Mesendoderm (in vitro differentiated cells): ENCODE data around the gene THUMPD3.

ENCODE experiments used
- DNase-seq: peaks from one replicate; pipeline ENCODE4 v3.0.0; 2013
- H2AK5ac ChIP-seq: 2 replicates; pipeline ENCODE4 v1.6.1; 2013; ENCODE audit warnings: low read length, inconsistent platforms
- H2BK120ac ChIP-seq: 2 replicates; pipeline ENCODE4 v1.6.1; 2013; ENCODE audit warnings: low read depth, mild to moderate bottlenecking, low read length, moderate library complexity, mixed read lengths
- H2BK15ac ChIP-seq: replicated peaks from 2 replicates; pipeline ENCODE4 v1.6.1; 2013; ENCODE audit warnings: low read depth, mild to moderate bottlenecking, moderate library complexity
- H2BK5ac ChIP-seq: 2 replicates; pipeline ENCODE4 v1.6.1; 2013; ENCODE audit warnings: low read length, inconsistent platforms
- H3K18ac ChIP-seq: 2 replicates; pipeline ENCODE4 v1.6.1; 2013; ENCODE audit warnings: mild to moderate bottlenecking, low read length, mixed read lengths
- H3K23ac ChIP-seq: one replicate; pipeline ENCODE4 v1.6.1; 2013; ENCODE audit warnings: low read length
- H3K27ac ChIP-seq: 2 replicates; pipeline ENCODE4 v1.5.1; 2013; ENCODE audit warnings: low read depth, mild to moderate bottlenecking, inconsistent platforms, low read length, moderate library complexity
- H3K27me3 ChIP-seq: 2 replicates; pipeline ENCODE4 v1.6.1; 2013; ENCODE audit warnings: low read length, control low read depth, mild to moderate bottlenecking, inconsistent platforms; ENCODE audit not compliant: insufficient read depth, poor library complexity
- H3K36me3 ChIP-seq: 2 replicates; pipeline ENCODE4 v1.6.1; 2013; ENCODE audit warnings: low read length, inconsistent platforms; ENCODE audit not compliant: control insufficient read depth, insufficient read depth
- H3K4ac ChIP-seq: one replicate; pipeline ENCODE4 v1.6.1; 2013; ENCODE audit warnings: low read depth, mild to moderate bottlenecking, low read length, moderate library complexity
- H3K4me1 ChIP-seq: 2 replicates; pipeline ENCODE4 v1.6.1; 2013; ENCODE audit warnings: low read depth, low read length, inconsistent platforms; ENCODE audit not compliant: control insufficient read depth
- H3K4me2 ChIP-seq: 2 replicates; pipeline ENCODE4 v1.6.1; 2013; ENCODE audit warnings: low read length
- H3K4me3 ChIP-seq: 2 replicates; pipeline ENCODE4 v1.5.1; 2013; ENCODE audit warnings: mild to moderate bottlenecking, low read length
- H3K56ac ChIP-seq: one replicate; pipeline ENCODE4 v1.6.1; 2013; ENCODE audit warnings: low read length
- H3K79me1 ChIP-seq: 2 replicates; pipeline ENCODE4 v1.6.1; 2013; ENCODE audit warnings: low read length, inconsistent platforms
- H3K79me2 ChIP-seq: 2 replicates; pipeline ENCODE4 v1.6.1; 2013; ENCODE audit warnings: mild to moderate bottlenecking, low read length; ENCODE audit not compliant: control insufficient read depth, insufficient read depth
- H3K9ac ChIP-seq: 2 replicates; pipeline ENCODE4 v1.6.1; 2013; ENCODE audit warnings: low read length, inconsistent platforms
- H4K5ac ChIP-seq: one replicate; pipeline ENCODE4 v1.6.1; 2013; ENCODE audit warnings: low read length
- H4K8ac ChIP-seq: one replicate; pipeline ENCODE4 v1.6.1; 2013; ENCODE audit warnings: low read depth, mild to moderate bottlenecking, control low read depth, low read length, moderate library complexity
- WGBS: extraction: QIAGEN DNeasy Blood & Tissue Kit; methylation state at CpG from one replicate; pipeline ENCODE4 v1.1.7; 2013; ENCODE audit warnings: low lambda C conversion rate, missing lambda C conversion rate; ENCODE audit not compliant: insufficient coverage; ENCODE audit errors: extremely low coverage; 5-methylcytosine and 5-hydroxymethylcytosine counted together

The THUMPD3 gene

GRCh38 chr3:9399746-9400145 is 36.9 kb downstream of the THUMPD3 start:
- no peak overlapping the region for H3K27ac ChIP-seq
- H4K5ac ChIP-seq: no peak overlapping the region
- peak overlapping the region; percentile 6 for H3K4me2 ChIP-seq
- no CpG with 5 or more reads among the region's 3 CpGs for WGBS
- H2BK120ac ChIP-seq: no peak overlapping the region
- H3K56ac ChIP-seq: peak overlapping the region; percentile 69
- no peak overlapping the region for H2BK5ac ChIP-seq
- no peaks in the 10 kb centered on the region for H3K36me3 ChIP-seq
- H3K27me3 ChIP-seq: no peaks in the 10 kb centered on the region
- no peak overlapping the region for H2BK15ac ChIP-seq
- H3K79me1 ChIP-seq: no peaks in the 10 kb centered on the region
- peak overlapping the region; percentile 100 for H3K9ac ChIP-seq
- peak overlapping the region; percentile 1 for H3K4me3 ChIP-seq
- H3K4me1 ChIP-seq: peaks cover 8% of the 10 kb centered on the region
- no peak overlapping the region for H3K4ac ChIP-seq
- H4K8ac ChIP-seq: no peak overlapping the region
- H2AK5ac ChIP-seq: no peak overlapping the region
- peaks cover 72% of the 10 kb centered on the region for H3K79me2 ChIP-seq
- DNase-seq: peak; percentile 98
- H3K23ac ChIP-seq: no peak overlapping the region
- H3K18ac ChIP-seq: no peak overlapping the region

GRCh38 chr3:9400616-9401015 is 37.8 kb downstream of the THUMPD3 start:
- Histone ChIP-seq H3K18ac (no peak overlapping the region), H3K79me1 (no peaks in the 10 kb centered on the region), H2BK5ac (no peak overlapping the region), H2BK120ac (no peak overlapping the region), H2BK15ac (no peak overlapping the region), H3K4me3 (no peak overlapping the region), H3K23ac (no peak overlapping the region), H3K56ac (no peak overlapping the region), H3K9ac (peak overlapping the region; percentile 27), H3K4me2 (peak overlapping the region; percentile 5), H3K4ac (no peak overlapping the region), H3K4me1 (peaks cover 6% of the 10 kb centered on the region), H3K36me3 (no peaks in the 10 kb centered on the region), H4K5ac (no peak overlapping the region), H3K27ac (no peak overlapping the region), H3K79me2 (peaks cover 70% of the 10 kb centered on the region), H2AK5ac (no peak overlapping the region), H4K8ac (no peak overlapping the region), H3K27me3 (no peaks in the 10 kb centered on the region)
- DNase-seq: peak; percentile 59
- no CpG with 5 or more reads among the region's 3 CpGs for WGBS

GRCh38 chr3:9401986-9402385 is 39.1 kb downstream of the THUMPD3 start:
- Histone ChIP-seq H4K8ac (no peak overlapping the region), H3K18ac (no peak overlapping the region), H3K79me1 (no peaks in the 10 kb centered on the region), H3K4me2 (peak overlapping the region; percentile 65), H3K9ac (peak overlapping the region; percentile 66), H2BK15ac (no peak overlapping the region), H2AK5ac (no peak overlapping the region), H3K27me3 (no peaks in the 10 kb centered on the region), H3K79me2 (peaks cover 75% of the 10 kb centered on the region), H3K23ac (no peak overlapping the region), H4K5ac (no peak overlapping the region), H2BK120ac (no peak overlapping the region), H2BK5ac (no peak overlapping the region), H3K4me3 (no peak overlapping the region), H3K36me3 (no peaks in the 10 kb centered on the region), H3K27ac (peak overlapping the region; percentile 75), H3K4ac (no peak overlapping the region), H3K4me1 (peaks cover 6% of the 10 kb centered on the region), H3K56ac (peak overlapping the region; percentile 59)
- no CpG with 5 or more reads among the region's 4 CpGs for WGBS
- DNase-seq: no peak

- Histone ChIP-seq H3K18ac (peak overlapping the region; percentile 60), H3K4me3 (no peak overlapping the region), H3K79me1 (no peaks in the 10 kb centered on the region), H3K23ac (no peak overlapping the region), H3K4me2 (peak overlapping the region; percentile 65), H4K8ac (no peak overlapping the region), H2AK5ac (no peak overlapping the region), H4K5ac (no peak overlapping the region), H2BK120ac (no peak overlapping the region), H3K56ac (peak overlapping the region; percentile 59), H3K4ac (no peak overlapping the region), H3K36me3 (no peaks in the 10 kb centered on the region), H2BK5ac (no peak overlapping the region), H3K27me3 (no peaks in the 10 kb centered on the region), H2BK15ac (no peak overlapping the region), H3K79me2 (peaks cover 81% of the 10 kb centered on the region), H3K27ac (peak overlapping the region; percentile 75), H3K4me1 (peaks cover 6% of the 10 kb centered on the region), H3K9ac (peak overlapping the region; percentile 66)
- no CpG with 5 or more reads among the region's 3 CpGs for WGBS
- peak; percentile 95 for DNase-seq
Measured at GRCh38 chr3:9402410-9403228, 39.8 kb downstream of the THUMPD3 start.

GRCh38 chr3:9403463-9403862 is 40.6 kb downstream of the THUMPD3 start:
- Histone ChIP-seq H4K5ac (no peak overlapping the region), H2BK120ac (no peak overlapping the region), H3K27me3 (no peaks in the 10 kb centered on the region), H3K4ac (no peak overlapping the region), H2AK5ac (no peak overlapping the region), H3K4me2 (peak overlapping the region; percentile 11), H3K36me3 (no peaks in the 10 kb centered on the region), H2BK15ac (no peak overlapping the region), H3K18ac (no peak overlapping the region), H3K79me1 (no peaks in the 10 kb centered on the region), H3K79me2 (peaks cover 81% of the 10 kb centered on the region), H3K4me1 (peaks cover 6% of the 10 kb centered on the region), H3K27ac (no peak overlapping the region), H3K23ac (no peak overlapping the region), H3K56ac (peak overlapping the region; percentile 30), H2BK5ac (no peak overlapping the region), H4K8ac (no peak overlapping the region), H3K9ac (peak overlapping the region; percentile 36), H3K4me3 (no peak overlapping the region)
- no peak for DNase-seq
- no CpG with 5 or more reads among the region's 2 CpGs for WGBS
